OCI-LY1 (cell line): ENCODE data around the gene XYLT1.

Source experiments
- CTCF ChIP-seq: fragments of 200-600 bp; sonication (generic), shearing (Covaris generic); IDR thresholded peaks from 2 replicates; pipeline ENCODE4 v1.5.1; 2017; ENCODE audit warnings: mild to moderate bottlenecking, antibody characterized with exemption, low read length, moderate library complexity, mixed read lengths
- EZH2 ChIP-seq: fragments of 200-600 bp; sonication (generic), shearing (Covaris generic); IDR thresholded peaks from 2 replicates; pipeline ENCODE4 v1.8.0; 2017; ENCODE audit warnings: borderline replicate concordance, mixed run types, mild to moderate bottlenecking, antibody characterized with exemption, low read length, moderate library complexity, mixed read lengths

- no peak for TF ChIP-seq CTCF
- no peak for TF ChIP-seq EZH2
Observed at GRCh38 chr16:17501321-17501720, 30.6 kb upstream of the XYLT1 start.
